Ishikawa (cell line): ENCODE data around the gene UBE2D3.

ENCODE experiments used
- CEBPB ChIP-seq: IDR thresholded peaks from 2 replicates; pipeline ENCODE4 v1.6.1; 2012
- YY1 ChIP-seq: IDR thresholded peaks from 2 replicates; pipeline ENCODE4 v1.6.1; 2012; ENCODE audit warnings: low read depth
- TF ChIP-seq, protein P1 (sequence below): IDR thresholded peaks from 2 replicates; pipeline ENCODE4 v1.6.1; 2012
- TF ChIP-seq, protein P2 (sequence below): IDR thresholded peaks from 2 replicates; pipeline ENCODE4 v1.6.1; 2012; ENCODE audit warnings: low read depth, mild to moderate bottlenecking

DNA sequence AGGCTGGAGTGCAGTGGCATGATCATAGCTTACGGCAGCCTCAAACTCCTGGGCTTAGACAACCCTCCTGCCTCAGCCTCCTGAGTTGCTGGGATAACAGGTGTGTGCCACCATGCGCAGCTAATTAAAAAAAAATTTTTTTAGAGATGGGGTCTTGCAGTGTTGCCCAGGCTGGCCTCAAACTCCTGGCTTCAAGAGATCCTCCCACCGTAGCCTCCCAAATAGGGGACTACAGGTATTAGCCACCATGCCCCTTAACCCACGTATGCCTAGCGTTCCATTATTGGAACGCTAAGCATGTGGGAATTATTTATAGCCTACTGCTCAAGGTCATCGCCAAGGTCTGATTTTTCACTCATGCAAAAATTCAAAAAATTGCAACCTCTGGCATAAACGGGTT, 20.3 kb upstream of the UBE2D3 start:
- no peak for TF ChIP-seq CEBPB
- no peak for TF ChIP-seq YY1
- TF ChIP-seq, protein P1, sequence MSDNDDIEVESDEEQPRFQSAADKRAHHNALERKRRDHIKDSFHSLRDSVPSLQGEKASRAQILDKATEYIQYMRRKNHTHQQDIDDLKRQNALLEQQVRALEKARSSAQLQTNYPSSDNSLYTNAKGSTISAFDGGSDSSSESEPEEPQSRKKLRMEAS, result no peak
- TF ChIP-seq, protein P2, sequence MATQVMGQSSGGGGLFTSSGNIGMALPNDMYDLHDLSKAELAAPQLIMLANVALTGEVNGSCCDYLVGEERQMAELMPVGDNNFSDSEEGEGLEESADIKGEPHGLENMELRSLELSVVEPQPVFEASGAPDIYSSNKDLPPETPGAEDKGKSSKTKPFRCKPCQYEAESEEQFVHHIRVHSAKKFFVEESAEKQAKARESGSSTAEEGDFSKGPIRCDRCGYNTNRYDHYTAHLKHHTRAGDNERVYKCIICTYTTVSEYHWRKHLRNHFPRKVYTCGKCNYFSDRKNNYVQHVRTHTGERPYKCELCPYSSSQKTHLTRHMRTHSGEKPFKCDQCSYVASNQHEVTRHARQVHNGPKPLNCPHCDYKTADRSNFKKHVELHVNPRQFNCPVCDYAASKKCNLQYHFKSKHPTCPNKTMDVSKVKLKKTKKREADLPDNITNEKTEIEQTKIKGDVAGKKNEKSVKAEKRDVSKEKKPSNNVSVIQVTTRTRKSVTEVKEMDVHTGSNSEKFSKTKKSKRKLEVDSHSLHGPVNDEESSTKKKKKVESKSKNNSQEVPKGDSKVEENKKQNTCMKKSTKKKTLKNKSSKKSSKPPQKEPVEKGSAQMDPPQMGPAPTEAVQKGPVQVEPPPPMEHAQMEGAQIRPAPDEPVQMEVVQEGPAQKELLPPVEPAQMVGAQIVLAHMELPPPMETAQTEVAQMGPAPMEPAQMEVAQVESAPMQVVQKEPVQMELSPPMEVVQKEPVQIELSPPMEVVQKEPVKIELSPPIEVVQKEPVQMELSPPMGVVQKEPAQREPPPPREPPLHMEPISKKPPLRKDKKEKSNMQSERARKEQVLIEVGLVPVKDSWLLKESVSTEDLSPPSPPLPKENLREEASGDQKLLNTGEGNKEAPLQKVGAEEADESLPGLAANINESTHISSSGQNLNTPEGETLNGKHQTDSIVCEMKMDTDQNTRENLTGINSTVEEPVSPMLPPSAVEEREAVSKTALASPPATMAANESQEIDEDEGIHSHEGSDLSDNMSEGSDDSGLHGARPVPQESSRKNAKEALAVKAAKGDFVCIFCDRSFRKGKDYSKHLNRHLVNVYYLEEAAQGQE, result no peak
